GM12878 (cell line): ENCODE results near the gene CCDC169. TPM values are rescaled to one million over a fixed set of nuclear protein-coding genes. Genes with fewer than 3 reads are reported as not detected.

ENCODE experiments used
- ATAC-seq: fragments of 200-7000 bp; cut with Tn5 transposase; 3 replicates; pipeline ENCODE4 v1.9.1; 2020; ENCODE audit warnings: mild to moderate bottlenecking, moderate library complexity
- BruUV-seq: library from RNA; stranded (reverse); fragments of 400-500 nt; replicated peaks from 2 replicates; lab custom pipeline; 2021; lab: Mats Ljungman, UMichigan
- CTCF ChIA-PET: fragments of 300-600 bp; sonication (Branson Sonifier 250); formaldehyde crosslinking; extraction: SDS; loops from one replicate; lab custom pipeline; 2021; ENCODE audit warnings: inconsistent platforms; lab: Yijun Ruan, JAX
- POLR2A ChIA-PET: fragments of 350-600 bp; formaldehyde crosslinking; extraction: SDS; loops from one replicate; lab custom pipeline; 2021; ENCODE audit warnings: inconsistent platforms; lab: Charles Lee
- RAD21 ChIA-PET: fragments of 300-600 bp; sonication (Branson Sonifier 250); formaldehyde crosslinking; loops from one replicate; lab custom pipeline; 2023; ENCODE audit warnings: antibody characterized with exemption; ENCODE audit not compliant: unreplicated experiment; lab: Charles Lee
- SMC1A ChIA-PET: fragments of 300-600 bp; sonication (Branson Sonifier 250); formaldehyde crosslinking; loops from one replicate; lab custom pipeline; 2023; ENCODE audit not compliant: unreplicated experiment, uncharacterized antibody; lab: Charles Lee
- DNase-seq: peaks from one replicate; pipeline ENCODE4 v3.0.0-alpha.2; 2011; ENCODE audit warnings: low read depth, low spot score
- FAIRE-seq: peaks from 3 replicates; lab custom pipeline; 2011; peaks lifted over from hg19 to GRCh38; lab: Jason Lieb, UNC
- H2AFZ ChIP-seq: 2 replicates; pipeline ENCODE4 v1.6.0; 2011; ENCODE audit warnings: low read depth, low read length, control low read depth; ENCODE audit not compliant: control insufficient read depth
- H3K27ac ChIP-seq: 2 replicates; pipeline ENCODE4 v1.5.1; 2011; ENCODE audit warnings: control low read depth; ENCODE audit not compliant: control insufficient read depth, insufficient read depth
- H3K27me3 ChIP-seq, 2 experiments: replicated peaks in 1 of 2; 2 replicates each; pipeline versions ENCODE4 v1.6.0 to v1.6.1; 2011; ENCODE audit warnings: low read length in 1 of 2; ENCODE audit not compliant: control insufficient read depth in 2 of 2, insufficient read depth in 2 of 2
- H3K36me3 ChIP-seq, 2 experiments: 2 replicates each; pipeline ENCODE4 v1.5.1; 2011; ENCODE audit warnings: low read length in 1 of 2; ENCODE audit not compliant: control insufficient read depth in 2 of 2, insufficient read depth in 2 of 2
- H3K4me1 ChIP-seq: 2 replicates; pipeline ENCODE4 v1.6.1; 2011; ENCODE audit warnings: mild to moderate bottlenecking, low read length, moderate library complexity, mixed read lengths; ENCODE audit not compliant: control insufficient read depth, insufficient read depth
- H3K4me2 ChIP-seq: 2 replicates; pipeline ENCODE4 v1.6.0; 2011; ENCODE audit warnings: control low read depth; ENCODE audit not compliant: control insufficient read depth, insufficient read depth
- H3K4me3 ChIP-seq: fragments of 200-600 bp; sonication (generic); 2 replicates; pipeline ENCODE4 v1.5.1; 2016
- H3K79me2 ChIP-seq: 2 replicates; pipeline ENCODE4 v1.6.0; 2011; ENCODE audit warnings: low read length; ENCODE audit not compliant: control insufficient read depth, insufficient read depth
- H3K9ac ChIP-seq: 2 replicates; pipeline ENCODE4 v1.8.0; 2011; ENCODE audit warnings: low read length, control low read depth, mixed read lengths; ENCODE audit not compliant: control insufficient read depth, insufficient read depth
- H3K9me3 ChIP-seq: replicated peaks from 3 replicates; pipeline ENCODE4 v1.5.1; 2011; ENCODE audit warnings: mild to moderate bottlenecking, low read length; ENCODE audit not compliant: control insufficient read depth, insufficient read depth
- H4K20me1 ChIP-seq: 2 replicates; pipeline ENCODE4 v1.6.0; 2011; ENCODE audit not compliant: control insufficient read depth, insufficient read depth
- ATF2 ChIP-seq: IDR thresholded peaks from 2 replicates; pipeline ENCODE4 v1.6.1; 2012; ENCODE audit warnings: low read length, inconsistent platforms
- BCLAF1 ChIP-seq: fragments of 450-650 bp; IDR thresholded peaks from 2 replicates; pipeline ENCODE4 v1.6.1; 2017; ENCODE audit warnings: antibody characterized with exemption, mild to moderate bottlenecking, moderate library complexity
- CBFB ChIP-seq: IDR thresholded peaks from 2 replicates; pipeline ENCODE4 v1.6.1; 2016; ENCODE audit warnings: antibody characterized with exemption, low read depth
- CREM ChIP-seq: IDR thresholded peaks from 2 replicates; pipeline ENCODE4 v1.6.1; 2014; ENCODE audit warnings: antibody characterized with exemption, low read depth
- HDAC6 ChIP-seq: fragments of 200-600 bp; sonication (generic); IDR thresholded peaks from one replicate; pipeline ENCODE4 v1.8.0; 2017; ENCODE audit warnings: antibody characterized with exemption; ENCODE audit not compliant: unreplicated experiment
- KLF5 ChIP-seq: fragments of 450-650 bp; IDR thresholded peaks from 2 replicates; pipeline ENCODE4 v1.6.1; 2014; ENCODE audit warnings: mild to moderate bottlenecking; ENCODE audit not compliant: partially characterized antibody
- NBN ChIP-seq: fragments of 450-650 bp; IDR thresholded peaks from 2 replicates; pipeline ENCODE4 v1.6.1; 2016
- RELB ChIP-seq: fragments of 450-650 bp; IDR thresholded peaks from 2 replicates; pipeline ENCODE4 v1.6.1; 2017; ENCODE audit warnings: low read depth, mild to moderate bottlenecking, moderate library complexity
- SUPT20H ChIP-seq: IDR thresholded peaks from 2 replicates; pipeline ENCODE4 v1.6.1; 2011; ENCODE audit warnings: low read depth, mild to moderate bottlenecking, low read length, moderate library complexity, borderline replicate concordance; ENCODE audit not compliant: control insufficient read depth
- TARDBP ChIP-seq: IDR thresholded peaks from 2 replicates; pipeline ENCODE4 v1.6.1; 2016; ENCODE audit warnings: borderline replicate concordance
- WRNIP1 ChIP-seq: IDR thresholded peaks from 2 replicates; pipeline ENCODE4 v1.6.1; 2011; ENCODE audit warnings: low read depth, low read length, improper control_type of control experiment, borderline replicate concordance
- in situ Hi-C: fragments of 300-500 bp; cut with MboI; formaldehyde crosslinking; loops from 9 replicates; pipeline ENCODE4 v1.14.3; 2018; ENCODE audit warnings: mixed read lengths
- intact Hi-C: fragments of 100-400 bp; cut with micrococcal nuclease; formaldehyde crosslinking; loops from one replicate; pipeline ENCODE4 v1.14.2; 2022; ENCODE audit not compliant: unreplicated experiment
- polyA plus RNA-seq, 11 experiments: library from polyadenylated mRNA; depleted of rRNA in 4 of 11; unstranded in 6 of 11; stranded (reverse) in 5 of 11; fragments of >200 nt; fragmentation: Nextera tagmentation in 4 of 11; fragmentation: Illumina TruSeq in 1 of 11; extraction: Ambion mirVana in 4 of 11; extraction: Trizol in 1 of 11; gene quantifications; 1 replicate in 1 of 11; 2 replicates in 10 of 11; pipeline versions ENCODE4 v1.2.1 to v1.2.3, GENCODE V29; 2011 to 2016; ENCODE audit warnings: inconsistent platforms in 2 of 11, missing spikeins in 2 of 11, low read depth in 1 of 11
- total RNA-seq, 4 experiments: library from RNA; depleted of rRNA in 3 of 4; stranded (reverse); fragments of >200 nt in 3 of 4; fragmentation: Illumina TruSeq in 1 of 4; extraction: Trizol in 1 of 4; gene quantifications; 2 replicates each; pipeline versions ENCODE4 v1.2.1 to v1.2.3, GENCODE V29; 2013 to 2021
- TF ChIP-seq, protein P1 (sequence below): fragments of 450-650 bp; IDR thresholded peaks from 2 replicates; pipeline ENCODE4 v1.6.1; 2017; ENCODE audit warnings: mild to moderate bottlenecking

CCDC169 gene
- total and polyA plus RNA-seq, 10 of the 15 experiments (the other 5 are each of a cell fraction or from before 2014, with no cell fraction given) = 0.13 to 1.4 (median 0.24) TPM; not detected in 4

- TF ChIP-seq SUPT20H (no peak), HDAC6 (no peak), BCLAF1 (no peak), TARDBP (no peak), KLF5 (no peak)
- TF ChIP-seq, protein P1, sequence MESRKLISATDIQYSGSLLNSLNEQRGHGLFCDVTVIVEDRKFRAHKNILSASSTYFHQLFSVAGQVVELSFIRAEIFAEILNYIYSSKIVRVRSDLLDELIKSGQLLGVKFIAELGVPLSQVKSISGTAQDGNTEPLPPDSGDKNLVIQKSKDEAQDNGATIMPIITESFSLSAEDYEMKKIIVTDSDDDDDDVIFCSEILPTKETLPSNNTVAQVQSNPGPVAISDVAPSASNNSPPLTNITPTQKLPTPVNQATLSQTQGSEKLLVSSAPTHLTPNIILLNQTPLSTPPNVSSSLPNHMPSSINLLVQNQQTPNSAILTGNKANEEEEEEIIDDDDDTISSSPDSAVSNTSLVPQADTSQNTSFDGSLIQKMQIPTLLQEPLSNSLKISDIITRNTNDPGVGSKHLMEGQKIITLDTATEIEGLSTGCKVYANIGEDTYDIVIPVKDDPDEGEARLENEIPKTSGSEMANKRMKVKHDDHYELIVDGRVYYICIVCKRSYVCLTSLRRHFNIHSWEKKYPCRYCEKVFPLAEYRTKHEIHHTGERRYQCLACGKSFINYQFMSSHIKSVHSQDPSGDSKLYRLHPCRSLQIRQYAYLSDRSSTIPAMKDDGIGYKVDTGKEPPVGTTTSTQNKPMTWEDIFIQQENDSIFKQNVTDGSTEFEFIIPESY = no peak
- TF ChIP-seq, all 136 proteins: peak for 0
Measured at GRCh38 chr13:36251017-36251416, 46.6 kb downstream of the CCDC169 start (continued).

GRCh38 chr13:36248700-36249099 is 48.9 kb downstream of the CCDC169 start:
- no peaks in the 10 kb centered on the region for H3K36me3 ChIP-seq
- BruUV-seq = no TSS peak
- POLR2A ChIA-PET = no interaction called here
- H4K20me1 ChIP-seq = no peaks in the 10 kb centered on the region
- ATAC-seq (peak; percentile 58), DNase-seq (no peak), FAIRE-seq (no peak)
- no peak overlapping the region for H3K9ac ChIP-seq
- SMC1A ChIA-PET = interaction anchor here (1.5 to 2.0 kb wide), 2 partner anchors 9 to 16 kb away, joined by 3 to 7 read pairs; no protein-coding TSS in a partner anchor
- H3K4me1 ChIP-seq = no peaks in the 10 kb centered on the region
- no peaks in the 10 kb centered on the region for H3K79me2 ChIP-seq
- H3K9me3 ChIP-seq = no peaks in the 10 kb centered on the region
- CTCF ChIA-PET = interaction anchor here (4.0 kb wide), 1 partner anchor 25 kb away, joined by 17 read pairs; no protein-coding TSS in a partner anchor
- in situ Hi-C loops = no loop called here
- H3K27ac ChIP-seq = no peak overlapping the region
- no peak overlapping the region for H3K4me2 ChIP-seq
- no peaks in the 10 kb centered on the region for H3K27me3 ChIP-seq
- RAD21 ChIA-PET = no interaction called here
- no peak overlapping the region for H2AFZ ChIP-seq
- intact Hi-C loops = no loop called here
- no peak overlapping the region for H3K4me3 ChIP-seq
- TF ChIP-seq ATF2 = no peak
- no peak for TF ChIP-seq CBFB
- no peak for TF ChIP-seq WRNIP1
- TF ChIP-seq CREM = no peak
- TF ChIP-seq NBN = no peak
- TF ChIP-seq RELB = peak; percentile 69
